IPS-NIHi7 (cell line): Measurements from ENCODE around the gene PARP1.

Experiments
- DNase-seq: peaks from one replicate; pipeline ENCODE4 v3.0.0; 2012; ENCODE audit warnings: mixed read lengths; ENCODE audit errors: extremely low spot score

PARP1 gene

DNA sequence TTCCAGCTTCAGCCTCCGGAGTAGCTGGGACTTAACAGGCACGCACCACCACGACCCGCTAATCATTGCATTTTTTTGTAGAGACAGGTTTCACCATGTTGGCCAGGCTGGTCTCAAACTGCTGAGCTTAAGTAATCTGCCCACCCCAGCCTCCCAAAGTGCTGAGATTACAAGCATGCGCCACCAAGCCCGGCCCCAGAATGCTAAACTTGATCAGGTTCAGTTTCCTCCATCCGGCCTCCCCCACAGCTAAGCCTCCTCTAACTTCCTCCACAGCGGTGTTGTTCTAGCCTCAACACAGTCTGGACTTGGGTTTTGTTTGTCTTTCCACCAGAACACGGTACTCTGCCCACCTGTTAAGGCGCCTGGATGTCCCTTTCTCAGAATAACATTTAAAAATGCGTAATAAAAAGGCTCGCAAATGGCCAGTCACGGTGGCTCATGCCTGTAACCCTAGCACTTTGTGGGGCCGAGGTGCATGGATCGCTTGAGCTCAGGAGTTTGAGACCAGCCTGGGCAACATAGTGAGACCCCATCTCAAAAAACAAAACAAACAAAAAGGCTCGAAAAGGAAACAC lies 2.4 kb downstream of the PARP1 start:
- DNase-seq: no peak

DNA sequence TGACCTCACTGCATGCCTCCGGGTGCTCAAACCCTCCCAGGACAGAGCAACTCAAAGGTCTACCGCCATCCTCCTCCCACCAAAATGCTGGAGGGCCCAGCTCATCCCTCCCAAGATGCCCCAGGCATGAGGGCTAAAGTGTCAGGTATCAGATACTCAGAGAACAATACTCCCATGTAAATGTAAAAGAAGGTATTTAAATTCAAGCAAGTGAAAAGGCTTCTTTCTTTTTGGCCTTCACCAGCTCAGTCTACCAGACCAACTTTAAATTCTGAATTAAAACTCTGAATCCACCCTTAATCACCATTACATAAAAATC lies 3.0 kb downstream of the PARP1 start:
- peak; percentile 86 for DNase-seq

DNA sequence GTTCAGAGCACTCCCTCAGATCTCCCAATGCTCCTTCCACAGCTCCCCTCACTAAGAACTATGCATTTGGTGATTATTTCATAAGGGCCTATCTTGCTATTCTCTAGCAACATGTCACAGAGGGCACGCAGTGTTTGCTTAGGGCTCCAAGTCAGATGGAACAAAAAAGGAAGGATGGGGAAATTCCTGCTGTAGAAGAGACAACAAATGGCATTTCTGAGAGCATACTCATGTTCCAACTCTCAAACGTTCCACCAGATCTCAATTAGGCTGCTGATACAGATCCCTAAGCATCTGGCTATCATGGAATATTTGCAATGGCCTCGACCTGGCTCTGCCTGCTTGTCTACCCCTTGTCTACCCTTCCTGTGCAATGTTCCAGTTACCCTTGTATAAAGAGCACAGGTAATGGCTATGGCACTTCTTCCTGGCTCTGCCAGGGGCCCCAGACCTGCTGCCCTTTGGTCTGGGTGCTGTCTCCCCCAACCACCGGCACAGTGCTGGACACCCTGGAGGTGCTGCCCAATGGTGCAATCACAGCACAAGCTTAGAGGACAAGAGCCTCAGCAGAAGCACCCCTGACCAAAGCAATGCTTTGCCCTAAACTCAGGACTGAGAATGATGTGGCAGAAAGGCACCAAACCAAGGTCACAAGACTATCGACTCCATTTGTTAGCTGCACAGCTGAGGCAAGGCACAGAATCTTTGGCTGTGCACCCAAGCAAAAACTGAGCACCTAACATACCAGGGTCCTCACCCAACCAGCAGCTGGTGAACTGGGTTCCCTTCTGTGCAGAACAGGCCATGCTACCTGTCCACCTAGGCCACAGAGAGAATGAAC lies 3.6 kb downstream of the PARP1 start:
- DNase-seq: no peak

DNA sequence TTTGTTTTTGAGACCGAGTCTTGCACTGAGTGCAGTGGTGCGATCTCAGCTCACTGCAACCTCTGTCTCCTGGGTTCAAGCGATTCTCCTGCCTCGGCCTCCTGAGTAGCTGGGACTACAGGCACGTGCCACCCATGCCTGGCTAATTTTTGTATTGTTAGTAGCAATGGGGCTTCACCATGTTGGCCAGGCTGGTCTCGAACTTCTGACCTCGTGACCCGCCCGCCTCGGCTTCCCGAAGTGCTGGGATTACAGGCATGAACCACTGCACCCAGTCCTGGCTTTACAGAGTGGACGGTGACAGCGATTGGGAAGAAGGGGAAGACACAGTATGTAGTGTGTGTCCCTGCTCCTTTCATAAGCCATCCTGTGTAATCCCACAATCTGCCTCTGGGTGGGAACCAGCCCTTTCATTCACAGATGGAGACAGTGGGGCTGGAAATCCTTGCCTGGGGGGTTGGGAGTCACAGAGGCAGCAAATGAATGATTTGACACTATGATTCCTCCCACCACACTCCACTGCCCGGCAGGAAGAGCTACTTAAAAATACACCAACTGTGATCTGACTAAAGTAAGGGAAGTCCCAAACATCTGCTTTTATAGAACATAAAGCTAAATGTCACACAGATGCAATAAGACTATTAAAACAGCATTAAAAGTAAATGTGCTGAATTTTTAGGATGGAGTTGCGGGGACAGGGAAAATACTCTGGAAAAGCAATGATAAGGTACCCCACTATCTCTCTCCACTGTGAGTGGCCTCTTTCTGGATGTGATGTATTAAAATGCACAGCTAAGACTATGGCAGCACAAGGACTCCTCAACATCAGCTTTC lies 4.5 kb downstream of the PARP1 start:
- DNase-seq: peak; percentile 37

DNA sequence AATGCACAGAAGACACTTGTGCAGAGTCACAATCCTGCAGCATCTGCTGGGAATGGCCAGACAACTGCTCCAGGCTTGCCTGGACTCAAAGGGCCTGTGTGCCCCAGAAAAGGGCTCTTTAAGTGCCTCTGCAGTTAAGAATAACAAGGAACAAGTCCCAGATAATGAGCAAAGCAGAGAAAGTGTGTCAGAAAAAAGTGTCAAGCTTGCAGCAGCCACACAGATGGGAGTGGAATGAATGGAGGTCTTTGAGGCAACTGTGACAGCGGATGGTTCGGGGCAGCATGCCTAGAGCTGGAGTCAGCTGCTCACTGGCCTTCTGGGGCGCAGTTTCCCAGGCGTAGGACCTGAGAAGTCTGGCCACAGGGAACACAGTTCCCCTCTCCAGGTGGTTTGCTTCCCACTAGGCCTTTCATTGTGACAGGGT lies 5.1 kb downstream of the PARP1 start:
- DNase-seq: no peak

DNA sequence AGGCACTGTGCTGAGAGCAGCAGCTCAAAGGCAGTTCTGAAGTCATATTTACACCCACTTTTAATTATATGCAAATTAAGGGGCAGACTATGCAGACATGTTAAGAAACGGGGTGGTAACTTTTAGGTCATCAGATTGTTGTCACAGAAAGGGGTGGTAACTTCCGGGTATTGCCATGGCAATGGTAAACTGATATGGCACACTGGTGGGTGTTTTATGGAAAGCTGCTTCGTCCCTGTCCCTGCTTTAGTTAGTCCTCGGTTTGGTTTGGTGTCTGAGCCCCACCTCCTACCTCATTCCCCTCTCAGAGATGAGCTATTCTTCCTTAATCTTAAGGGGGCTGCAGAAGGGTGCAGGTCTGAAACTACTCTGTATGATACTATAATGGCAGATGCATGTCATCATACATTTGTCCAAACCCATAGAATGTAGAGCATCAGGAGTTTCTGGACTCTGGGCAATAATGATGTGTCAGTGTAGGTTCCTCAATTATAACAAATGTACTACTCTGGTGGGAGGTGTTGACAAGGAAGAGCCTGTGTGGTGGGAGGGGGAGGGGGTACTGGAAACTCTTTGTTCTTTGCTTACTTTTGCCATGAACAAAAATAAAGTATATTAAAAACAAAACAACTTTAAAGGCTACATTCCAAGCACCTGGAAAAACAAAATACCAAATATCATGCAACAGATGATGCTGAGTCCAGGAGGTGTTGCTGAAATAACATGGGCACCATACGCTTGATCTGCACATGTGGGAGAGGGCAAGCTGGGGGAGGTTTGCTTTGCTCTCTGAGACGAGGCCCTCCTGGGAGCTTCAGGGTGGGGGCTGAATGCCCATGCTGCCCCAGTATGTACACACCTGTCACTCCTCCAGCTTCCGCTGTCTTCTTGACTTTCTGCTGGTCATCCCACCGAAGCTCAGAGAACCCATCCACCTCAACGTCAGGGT lies 6.3 kb downstream of the PARP1 start:
- DNase-seq: no peak

DNA sequence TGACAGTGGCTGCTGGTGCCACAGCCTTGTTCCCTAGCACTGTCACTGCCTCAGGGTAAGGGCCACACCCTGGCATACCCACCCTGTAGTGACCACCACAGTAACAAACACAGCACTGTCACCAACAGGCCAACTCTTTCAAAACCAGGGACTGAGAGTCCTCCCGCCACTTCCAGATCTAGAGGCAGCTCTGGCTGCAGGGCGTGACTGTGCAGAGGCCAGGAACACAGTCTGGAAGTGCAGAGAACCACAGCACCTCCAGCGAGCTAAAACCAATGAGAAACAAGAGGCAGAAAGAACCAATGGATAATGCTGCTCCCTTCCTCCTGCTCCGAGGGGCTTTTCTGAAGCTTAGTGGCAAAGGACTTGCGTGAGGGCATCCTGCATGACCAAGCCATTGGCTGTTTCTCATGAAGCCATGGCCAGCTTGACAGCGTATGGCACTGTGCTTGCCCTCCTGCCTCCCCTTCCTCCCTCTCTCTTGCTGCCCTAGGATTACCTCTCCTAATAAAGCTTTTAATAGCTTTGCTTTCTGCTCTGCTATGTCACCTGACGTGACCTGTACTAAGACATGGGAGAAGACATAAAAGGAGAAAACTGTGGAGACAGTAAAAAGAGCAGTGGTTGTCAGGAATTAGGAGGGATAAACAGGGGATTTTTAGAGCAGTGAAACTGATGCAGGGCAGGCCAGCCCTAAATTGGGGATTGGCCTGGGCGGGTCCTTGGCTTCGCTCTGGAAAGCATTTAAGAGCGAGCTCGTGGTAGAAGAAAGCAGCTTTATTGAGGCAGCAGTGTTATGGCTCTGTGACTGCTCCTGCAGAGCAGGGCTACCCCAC lies 7.2 kb downstream of the PARP1 start:
- no peak for DNase-seq

DNA sequence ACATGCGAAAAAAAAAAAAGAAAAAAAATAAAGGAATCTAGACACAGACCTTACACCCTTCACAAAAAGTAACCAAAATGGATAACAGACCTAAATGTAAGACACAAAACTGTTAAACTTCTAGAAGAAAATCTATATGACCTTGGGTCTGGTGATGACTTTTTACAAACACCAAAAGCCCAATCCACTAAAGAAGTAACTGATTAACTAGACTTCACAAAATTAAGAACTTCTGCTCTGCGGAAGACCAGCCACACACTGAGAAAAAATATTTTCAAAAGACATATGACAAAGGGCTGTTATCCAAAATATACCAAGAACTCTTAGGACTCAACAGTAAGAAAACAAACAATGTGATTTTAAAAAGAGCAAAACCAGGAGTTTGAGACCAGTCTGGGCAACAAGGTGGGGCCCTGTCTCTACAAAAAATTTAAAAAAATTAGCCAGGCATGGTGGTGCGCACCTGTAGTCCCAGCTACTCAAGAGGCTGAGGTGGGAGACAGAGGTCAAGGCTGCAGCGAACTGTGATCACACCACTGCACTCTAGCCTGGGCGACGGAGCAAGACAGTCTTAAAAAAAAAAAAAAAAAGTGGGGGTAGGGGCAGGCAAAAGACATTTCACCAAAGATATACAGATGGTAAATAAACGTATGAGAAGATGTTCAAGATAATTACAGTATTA lies 9.8 kb downstream of the PARP1 start:
- no peak for DNase-seq

DNA sequence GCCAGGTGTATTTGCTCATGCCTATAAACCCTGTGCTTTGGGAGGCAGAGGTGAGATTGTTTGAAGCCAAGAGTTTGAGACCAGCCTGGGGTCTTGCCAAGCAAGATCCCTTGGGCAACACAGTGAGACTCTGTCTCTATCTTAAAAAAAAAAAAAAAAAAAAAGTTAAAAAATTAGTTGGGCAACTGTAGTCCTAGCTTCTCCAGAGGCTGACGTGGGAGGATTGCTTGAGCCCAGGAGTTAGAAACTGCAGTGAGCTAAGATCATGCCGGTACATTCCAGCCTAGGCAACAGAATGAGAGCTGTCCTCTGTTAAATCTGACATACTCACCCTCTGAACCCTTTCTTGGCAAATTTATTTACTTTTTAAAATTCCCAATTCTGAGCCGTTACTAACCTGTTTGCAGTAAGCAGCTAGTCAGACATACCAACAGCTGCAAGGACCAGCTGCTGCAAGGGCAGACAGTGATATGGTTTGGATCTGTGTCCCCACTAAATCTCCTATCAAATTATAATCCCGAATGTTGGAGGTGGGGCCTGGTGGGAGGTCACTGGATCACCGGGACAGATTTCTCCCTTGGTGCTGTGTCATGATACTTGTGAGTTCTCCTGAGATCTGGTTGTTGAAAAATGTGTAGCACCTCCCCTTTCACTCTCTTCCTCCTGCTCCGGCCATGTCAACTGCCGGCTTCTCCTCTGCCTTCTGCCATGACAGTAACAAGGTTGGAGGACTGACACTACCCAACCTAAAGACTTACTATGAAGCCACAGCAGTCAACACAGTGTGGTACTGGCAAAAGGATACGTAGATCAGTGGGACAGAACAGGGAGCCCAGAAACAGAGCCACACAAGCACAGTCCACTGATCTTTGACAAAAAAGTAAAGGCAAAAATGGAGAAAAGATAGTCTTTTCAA lies 10.6 kb downstream of the PARP1 start:
- DNase-seq: no peak

DNA sequence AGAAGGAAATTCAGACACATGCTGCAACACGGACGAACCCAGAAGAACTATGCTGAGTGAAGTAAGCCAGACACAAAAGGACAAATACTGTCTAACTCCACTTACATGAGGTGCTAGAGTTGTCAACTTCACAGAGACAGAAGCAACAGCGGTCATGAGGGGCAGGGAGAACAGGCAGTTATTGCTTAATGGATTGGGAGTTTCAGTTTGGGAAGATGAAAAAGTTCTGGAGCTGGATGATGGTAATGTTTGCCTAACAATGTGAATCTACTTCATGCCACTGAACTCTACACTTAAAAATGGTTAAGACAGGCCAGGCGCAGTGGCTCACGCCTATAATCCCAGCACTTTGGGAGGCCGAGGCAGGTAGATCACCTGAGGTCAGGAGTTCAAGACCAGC lies 12.1 kb downstream of the PARP1 start:
- DNase-seq: no peak

DNA sequence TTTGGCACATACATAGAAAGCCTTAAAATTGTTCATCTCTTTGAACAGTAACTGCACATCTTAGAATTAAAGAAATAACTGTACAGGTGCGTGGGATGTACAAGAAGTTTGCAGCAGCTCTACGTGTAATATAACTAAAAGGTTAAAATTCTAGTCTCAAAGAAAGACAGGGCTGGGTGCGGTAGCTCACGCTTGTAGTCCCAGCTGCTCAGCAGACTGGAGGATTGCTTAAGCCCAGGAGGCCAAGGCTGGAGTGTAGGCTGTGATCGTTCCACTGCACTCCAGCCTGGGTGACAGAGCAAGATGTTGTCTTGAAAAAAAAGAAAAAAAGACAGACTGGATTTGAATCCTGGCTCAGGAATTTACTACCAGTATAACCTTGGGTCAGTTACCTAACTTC lies 13.4 kb downstream of the PARP1 start:
- DNase-seq: no peak

DNA sequence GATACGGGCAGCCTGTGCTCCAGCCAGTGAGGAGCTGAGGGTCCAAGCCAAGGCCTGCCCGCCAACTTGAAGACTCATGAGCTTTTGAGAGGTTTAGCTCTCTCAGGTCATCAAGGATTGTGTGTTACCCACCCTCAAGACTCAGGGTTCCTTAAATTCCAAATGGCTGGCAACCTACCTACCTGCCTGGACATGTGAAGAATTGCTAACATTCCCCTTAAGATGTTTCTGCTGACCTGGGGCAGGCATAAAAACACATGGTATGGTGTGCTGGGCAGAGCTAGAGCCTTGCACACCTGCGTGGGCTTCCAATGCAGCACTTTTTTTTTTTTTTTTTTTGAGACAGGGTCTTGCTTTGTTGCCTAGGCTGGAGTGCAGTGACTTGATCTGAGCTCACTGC lies 17.2 kb downstream of the PARP1 start:
- DNase-seq: no peak

DNA sequence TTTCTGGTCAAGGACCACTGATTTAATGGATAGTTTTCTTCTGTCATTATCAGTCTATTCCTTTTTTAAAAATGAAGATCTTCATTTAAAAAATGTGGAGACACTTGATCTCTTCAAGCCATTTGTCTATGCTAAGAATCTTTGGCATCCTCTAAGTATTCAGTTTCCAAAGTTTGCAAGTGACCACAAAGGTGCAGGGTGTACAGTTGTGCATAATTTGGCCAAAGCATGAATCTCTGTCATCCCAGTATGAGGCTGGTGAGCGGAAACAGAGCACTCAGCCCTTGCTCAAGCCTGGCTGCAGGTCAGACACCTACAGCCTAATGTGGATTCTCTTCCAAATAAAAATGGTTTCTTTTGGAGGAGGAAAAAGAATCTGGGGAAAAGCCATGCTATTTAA lies 19.8 kb downstream of the PARP1 start:
- DNase-seq: no peak

DNA sequence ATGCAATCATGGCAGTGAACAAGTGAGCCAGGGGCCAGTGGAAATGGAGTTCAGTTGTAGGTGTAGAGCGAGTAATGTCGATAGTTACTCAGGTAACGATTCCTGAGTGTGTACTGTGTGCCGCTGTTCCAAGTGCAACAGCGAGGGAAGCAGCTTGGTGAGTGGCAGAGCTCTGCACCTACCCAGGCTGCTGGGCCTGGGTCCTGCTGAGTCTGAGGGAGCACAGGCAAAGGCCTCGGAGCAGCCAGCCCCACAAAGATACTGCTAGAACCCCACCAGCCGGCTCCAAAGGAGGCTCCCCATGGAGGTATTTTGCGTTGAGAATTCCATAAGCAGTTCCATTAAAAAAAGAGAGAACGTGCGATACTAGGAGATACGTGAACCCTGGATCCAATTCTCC lies 23.2 kb downstream of the PARP1 start:
- no peak for DNase-seq

DNA sequence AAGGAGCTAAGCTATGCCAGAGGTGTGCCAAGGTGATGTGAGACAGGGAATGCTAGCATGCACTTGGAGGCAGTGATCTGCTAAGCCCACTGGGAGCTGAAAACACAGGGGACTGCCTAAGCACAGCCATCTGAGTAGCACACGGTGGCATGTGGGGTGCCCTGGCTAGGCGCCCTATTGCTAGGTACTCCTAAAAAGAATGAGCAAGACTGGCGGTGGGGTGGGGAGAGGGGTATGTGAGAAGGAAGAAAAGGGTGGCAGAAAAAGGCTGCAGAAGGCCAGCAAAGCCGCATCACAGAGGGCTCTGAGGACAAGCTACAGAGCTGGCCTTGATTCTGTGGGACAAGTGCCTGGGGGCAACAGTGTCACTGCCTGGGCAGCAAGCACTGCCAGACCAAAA lies 23.9 kb downstream of the PARP1 start:
- DNase-seq: no peak

DNA sequence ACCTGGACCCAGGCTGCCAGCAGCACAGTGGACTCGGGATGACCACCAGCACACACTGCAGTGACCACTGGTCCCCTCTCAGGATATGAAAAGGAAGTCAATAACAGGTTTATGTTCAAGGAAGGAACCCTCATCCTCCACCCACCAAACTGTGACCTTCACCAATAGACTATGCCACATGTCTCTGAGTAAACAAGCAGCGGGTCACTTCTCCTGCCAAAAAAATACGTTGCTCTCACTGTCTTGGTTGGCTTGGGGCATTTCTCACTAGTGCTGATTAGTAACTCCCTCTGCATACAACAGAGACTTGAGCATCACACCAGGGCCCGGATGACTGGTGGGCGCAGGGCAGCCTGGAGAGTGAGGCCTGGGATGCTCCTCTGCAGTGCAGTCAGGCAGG lies 25.9 kb downstream of the PARP1 start:
- DNase-seq: no peak

DNA sequence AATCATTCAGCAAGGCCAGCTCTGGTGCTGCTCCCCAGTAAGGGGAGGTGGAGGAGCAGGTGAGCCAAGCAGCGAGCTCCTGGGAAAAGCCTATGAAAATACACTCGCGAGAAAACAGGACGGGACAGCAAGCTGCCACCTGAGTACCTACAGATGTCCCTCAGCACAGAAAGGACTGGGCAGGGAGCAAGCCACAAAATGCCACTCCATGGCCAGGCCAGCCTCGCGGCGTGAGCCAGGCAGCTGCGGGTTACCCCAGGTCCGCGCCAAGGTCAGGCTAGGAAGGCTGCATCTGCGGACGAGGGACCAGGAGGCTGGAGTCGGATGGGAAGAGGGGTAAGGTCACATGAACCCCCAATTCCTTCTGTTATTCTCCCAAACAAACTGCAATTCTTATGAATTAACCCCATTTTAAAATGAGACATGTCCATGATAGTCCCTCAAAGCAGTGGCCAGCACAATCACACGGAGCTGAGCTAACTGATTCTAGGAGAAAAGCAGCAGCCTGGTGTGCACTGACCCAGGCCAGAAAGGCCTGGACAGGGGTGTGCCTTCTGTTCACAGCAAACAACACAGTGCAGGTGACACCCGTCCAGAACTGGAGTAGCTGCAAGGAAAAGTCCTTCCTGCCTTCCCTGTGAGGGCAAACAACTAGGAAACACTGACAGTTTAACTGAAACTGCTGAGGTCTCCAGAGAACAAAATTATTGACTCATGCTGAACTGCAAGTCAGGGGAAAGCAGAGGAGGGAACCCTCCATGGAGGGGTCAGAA lies 26.5 kb downstream of the PARP1 start:
- no peak for DNase-seq

DNA sequence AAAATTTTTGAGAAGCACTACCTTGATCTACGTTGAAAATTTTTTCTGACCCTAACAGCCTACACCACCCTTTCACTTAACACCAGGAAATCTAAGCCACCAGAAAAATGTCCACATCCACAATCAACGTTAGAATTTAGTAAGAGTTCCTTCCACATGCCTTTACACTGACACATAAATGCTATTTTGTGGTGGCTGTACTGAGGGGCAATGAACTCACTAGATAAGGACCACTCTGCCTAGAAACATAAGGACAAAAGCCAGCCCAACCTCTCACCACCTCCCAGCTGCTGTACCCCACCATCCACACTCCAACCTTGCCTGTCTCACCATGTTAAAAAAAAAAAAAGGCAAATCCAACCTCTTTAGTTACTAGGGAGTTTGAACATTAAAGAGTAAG lies 29.8 kb downstream of the PARP1 start:
- no peak for DNase-seq
